SW480 (cell line): ENCODE results near the gene DNAJB5.
A peak's percentile ranks its signal among the peaks of the same experiment; 100 is the strongest.

Experiments
- DNase-seq: peaks from one replicate; pipeline ENCODE4 v3.0.0-alpha.2; 2016; ENCODE audit warnings: low spot score

Gene DNAJB5

DNA sequence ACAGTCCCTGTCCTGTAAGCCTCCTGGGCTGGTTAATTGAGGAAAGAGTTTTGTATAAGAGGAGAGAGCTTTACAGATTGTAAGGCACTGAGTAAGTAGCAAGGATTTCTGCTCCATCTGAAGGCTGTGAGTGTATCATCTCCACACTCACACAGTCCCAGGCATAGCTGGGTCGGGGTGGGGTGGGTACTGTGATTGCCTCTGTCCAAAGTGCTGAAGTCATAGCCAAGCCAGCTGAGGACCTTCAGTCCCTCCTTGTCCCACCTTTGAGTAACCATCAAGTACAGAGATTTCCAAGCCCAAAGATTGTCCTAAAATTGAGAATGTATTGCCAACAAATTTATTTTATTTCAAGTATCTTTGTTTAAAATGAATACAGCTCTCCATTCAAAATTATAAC is 5.5 kb upstream of the DNAJB5 start:
- peak; percentile 25 for DNase-seq

DNA sequence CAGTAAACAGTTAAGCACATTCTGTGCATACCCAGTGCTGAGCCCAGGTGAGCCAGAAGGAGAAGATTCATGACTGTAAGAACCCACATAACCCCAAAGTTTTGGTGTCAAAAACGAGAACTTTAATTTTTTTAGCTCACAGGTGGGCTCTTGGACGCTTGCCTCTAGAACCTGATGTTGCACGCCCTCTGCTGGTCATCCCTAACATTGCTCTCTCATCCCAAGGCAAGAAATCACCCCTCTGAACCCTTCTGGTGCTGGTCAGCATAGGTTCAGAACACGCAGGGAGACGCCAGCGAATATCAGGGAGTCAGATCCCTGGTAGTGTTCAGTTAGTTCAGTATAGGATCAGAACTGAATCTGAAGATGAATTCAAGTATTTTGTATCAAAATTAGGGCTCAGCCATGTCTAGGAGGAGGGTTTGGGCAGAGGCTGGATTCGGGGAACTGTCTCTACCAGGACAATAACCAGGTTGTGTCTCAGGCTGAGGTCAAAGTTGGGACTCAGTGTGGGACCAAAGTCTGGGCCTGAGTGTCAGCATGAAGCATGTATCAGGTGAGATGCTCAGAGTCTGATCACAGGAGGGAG is 4.1 kb upstream of the DNAJB5 start:
- DNase-seq: peak; percentile 57

DNA sequence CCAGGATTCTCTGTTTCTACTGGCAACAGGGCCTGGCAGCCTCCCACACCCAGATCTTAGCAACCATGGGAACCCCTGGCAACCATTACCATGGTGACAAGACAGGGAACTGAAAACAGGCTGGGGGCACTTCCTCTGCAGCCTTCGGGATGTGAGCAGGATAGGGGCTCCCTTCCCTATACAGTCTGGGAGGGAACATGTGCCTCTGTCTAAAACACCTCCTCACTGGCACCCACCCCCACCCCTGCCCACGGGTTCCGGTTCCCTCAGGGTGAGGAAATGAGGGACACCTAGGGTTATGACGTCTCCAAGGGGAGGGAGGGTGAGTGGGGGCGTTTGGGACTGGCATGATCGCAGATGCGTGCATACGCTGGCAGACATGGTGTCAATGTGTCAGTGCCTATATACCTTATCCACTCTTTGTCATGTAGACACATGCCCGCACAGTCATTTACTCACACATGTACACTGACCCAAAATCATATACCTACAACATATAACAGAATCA is 3.0 kb upstream of the DNAJB5 start:
- no peak for DNase-seq

DNA sequence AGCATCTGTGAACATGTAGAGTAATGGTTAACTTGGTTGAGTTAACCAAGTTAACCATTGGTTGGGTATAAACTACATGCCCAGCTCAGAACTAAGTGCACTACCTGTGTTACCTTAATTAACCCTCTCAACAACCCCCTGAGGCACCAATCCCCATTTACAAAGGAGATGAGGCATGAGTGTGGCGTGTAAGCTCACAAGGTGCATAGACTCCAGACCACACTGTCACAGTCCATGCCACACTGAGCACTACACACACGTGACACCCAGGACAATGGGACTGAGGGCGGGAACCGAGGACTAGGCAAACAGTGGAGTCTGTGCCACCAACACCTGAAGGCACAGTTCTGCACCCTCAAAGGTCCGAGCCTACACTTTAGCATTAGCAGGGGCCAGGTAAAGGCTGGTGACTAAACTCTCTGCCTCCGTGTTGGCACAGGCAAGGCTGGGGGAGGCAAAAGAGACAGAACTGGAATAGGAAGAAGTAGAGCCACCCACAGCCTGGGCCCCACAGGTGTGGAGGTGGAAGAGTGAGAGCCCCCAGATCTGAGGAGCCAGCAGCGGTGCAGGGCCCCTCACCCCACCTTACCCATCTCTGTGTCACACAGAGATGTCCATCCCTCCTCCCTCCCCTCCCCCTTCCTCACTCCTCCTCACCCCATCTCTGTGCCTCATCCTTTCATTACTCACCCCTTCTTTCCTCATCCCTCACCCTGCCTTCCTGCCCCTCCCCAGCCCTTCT is 2.2 kb upstream of the DNAJB5 start:
- no peak for DNase-seq

DNA sequence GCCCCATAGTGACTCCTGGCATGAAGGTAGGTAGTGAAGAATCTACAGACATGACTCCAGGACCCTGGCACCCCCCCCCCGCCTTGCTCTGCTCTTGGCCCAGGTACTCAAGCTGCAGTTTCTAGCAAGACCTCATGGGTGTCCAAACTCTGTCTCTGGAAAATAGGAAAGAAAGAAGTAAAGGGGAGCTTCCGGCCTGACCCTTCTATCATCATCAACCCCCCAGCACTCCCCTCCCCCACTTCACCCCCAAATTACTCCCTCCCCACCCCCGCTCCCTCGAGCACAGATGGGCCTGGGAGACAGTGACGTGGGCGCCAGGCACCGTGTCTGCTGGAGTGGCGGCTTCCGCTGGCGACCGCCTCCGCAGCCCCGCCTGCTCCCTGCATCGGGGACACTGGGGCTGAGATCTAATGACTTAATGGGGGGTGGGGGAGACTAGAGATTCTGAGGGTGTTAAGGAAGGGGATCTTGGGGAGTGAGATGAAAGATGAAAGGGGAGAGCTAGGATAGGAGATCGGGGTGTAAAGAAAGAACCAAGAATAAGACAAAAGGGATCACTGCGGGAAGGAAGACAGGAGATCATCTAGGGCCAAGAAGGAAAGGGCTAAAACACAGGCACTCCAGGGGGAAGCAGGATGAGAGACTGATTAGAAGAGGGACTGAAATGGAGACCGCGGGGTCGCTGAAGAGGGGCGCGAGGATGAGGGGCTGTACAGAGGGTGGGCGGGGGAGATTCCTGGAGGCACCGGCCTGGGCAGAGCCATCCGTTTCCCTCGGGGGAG is 1.1 kb upstream of the DNAJB5 start:
- DNase-seq: peak; percentile 18

DNA sequence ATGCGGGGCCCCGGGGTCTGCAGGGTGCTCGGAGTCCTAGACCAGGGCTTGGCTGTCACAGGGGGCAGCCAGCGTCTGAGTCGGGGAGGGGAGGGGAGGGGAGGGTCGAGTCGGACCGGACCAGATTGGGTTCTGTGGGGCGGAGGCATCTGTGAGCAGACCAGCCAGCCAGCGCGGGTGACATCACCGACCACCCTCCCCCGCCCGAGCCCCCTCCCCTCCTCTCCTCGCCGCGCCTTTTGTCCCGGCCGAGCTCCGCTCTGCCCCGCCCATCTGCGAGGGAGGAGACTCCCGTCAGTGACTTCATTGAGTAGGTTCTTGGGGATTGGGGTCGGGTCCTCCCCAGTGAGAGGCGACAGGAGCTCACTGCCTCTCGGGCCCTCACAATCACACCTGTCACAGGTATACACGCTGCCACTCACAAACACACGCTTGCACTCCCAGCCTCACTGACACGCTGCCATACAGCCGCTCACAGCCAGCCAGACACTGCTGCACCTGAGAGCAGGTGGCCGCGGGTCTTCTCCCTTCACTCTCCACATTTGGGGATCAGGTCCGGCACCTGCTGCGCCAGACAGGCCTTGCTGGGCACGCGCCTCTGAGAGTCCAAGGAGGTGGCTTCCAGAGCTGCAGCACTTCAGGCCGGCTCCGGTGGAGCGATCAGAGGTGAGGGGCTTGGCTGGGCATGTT is 546 bp downstream of the DNAJB5 start:
- peak; percentile 14 for DNase-seq

DNA sequence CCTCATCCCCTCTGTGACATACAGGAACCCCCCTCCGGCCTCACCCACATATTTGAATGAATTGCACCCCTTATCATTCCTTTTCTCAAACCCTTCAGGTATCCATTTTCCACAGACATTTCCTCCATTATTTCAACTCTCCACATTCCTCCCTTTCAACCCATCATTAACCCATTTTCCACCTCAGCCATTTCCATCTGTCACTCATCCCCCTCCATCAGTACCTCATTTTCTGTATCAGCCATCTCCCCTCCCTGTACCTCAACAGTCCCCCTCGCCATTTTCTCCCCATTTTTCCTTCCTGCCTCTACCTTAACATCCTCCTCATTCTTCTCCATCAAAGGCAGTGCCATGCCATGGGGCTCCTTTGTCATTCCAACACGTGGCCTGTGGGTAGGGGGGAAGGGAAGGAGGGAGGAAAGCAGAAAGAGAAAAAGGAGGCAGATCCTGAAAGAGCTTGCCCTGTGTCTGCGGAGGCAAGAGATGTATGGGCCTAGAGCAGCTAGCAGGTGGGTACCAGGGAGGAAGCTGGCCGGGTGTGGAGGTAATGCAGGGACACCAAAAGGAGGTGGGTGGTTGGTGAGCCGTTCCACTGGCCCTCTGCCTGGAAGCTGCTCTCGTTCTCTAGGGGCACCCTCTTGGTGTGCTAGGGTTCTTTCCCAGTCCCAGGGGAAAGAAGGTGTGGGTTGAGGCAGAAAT is 1.5 kb downstream of the DNAJB5 start:
- no peak for DNase-seq

DNA sequence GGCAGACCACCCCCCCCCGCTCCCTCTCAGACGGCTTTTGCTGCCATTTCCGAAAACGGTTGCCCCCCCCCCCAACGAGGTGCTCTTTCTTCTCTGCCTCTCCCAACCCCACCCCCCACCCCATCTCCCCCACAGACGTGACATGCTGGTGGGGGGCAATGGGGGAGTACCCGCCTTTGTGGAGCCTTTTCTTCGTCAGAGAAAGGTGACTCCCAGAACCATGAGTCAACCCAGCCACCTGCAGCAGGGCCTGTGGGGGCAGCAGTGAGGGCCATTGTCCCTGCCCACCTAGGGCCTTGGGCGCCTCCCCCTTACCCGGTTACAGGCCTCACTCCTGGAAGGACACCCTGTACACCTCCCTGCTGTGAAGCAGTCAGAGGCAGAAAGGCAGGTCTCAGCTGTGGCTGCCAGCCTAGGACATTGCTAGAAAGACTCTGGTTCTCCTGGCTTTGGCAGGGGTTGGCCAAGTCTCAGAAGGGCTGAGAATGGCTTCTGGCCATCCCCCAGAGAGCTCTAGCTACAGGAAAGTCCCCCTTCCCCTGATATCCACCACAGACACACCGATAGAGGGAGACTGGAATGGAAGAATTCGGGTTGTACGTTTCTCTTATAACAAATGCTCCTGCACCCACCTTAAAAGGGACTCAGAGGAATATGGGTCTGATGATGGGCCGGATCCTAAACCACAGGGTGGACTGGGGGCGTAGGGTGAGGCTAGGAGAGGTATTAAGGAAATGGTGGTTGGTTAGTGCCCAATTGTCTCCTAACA is 2.2 kb downstream of the DNAJB5 start:
- peak; percentile 62 for DNase-seq

DNA sequence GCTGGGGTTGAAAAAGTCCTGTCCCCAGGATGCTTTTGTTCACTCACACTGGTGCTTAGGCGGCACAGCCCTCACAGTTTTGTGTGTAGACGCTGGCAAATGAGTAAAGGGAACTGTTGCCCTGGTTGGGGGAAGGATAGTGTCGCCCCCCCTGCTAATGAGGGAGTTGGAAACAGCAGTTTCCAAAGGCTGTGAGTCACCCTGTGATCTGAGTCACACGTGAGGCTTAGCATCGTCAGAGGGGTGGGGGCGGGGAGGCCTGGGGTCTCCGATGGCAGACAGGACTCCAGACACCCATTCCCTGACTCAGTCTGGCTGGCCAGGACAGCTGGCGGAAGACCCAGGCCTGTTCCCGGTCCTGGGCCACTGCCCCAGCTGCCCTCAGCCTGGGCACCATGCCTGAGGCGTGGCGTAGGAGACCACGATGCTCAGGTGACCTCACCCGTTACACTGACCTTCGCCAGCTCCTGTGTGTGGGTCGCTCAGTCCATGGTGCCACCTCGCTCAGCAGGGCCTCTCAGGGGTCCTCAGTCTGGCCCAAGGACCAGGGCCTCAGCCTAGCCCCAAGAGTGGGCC is 2.9 kb downstream of the DNAJB5 start:
- peak; percentile 62 for DNase-seq

DNA sequence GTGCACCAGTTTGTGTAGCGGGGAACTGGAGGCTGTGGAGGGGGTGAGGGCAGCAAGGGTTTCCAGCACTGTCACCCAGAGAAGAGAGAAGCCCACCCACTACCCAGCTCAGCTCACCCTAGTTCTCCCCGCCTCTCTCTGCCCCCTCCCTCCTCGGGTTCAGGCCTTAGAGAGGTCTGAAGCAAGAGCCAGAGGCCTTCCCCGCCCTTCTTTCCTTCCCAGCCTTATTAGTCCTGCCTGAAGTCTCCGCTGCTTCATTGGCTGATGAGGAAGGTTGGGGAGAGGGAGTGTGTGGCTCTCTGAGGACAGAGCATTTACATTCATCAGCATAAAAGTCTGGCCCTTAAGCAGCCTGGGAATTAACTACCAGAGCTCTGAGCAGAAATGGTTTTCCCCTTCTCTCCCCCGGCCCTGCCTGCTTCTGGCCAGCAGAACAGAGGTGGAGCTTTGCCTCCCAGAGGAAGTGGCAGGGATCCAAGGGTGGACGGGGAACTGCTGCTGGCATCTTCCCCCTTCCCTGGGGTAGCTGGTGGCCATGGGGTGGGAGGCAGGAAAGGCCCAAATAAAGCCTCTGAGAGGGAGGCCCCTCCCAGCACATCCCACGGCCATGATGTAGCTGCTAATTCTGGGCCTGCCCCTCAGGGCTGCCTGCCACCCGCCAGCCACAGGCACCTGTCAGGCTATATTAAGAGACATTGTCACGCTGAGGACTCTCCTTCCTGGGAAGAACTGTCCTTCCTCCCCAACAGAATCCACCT is 4.1 kb downstream of the DNAJB5 start:
- DNase-seq: no peak

DNA sequence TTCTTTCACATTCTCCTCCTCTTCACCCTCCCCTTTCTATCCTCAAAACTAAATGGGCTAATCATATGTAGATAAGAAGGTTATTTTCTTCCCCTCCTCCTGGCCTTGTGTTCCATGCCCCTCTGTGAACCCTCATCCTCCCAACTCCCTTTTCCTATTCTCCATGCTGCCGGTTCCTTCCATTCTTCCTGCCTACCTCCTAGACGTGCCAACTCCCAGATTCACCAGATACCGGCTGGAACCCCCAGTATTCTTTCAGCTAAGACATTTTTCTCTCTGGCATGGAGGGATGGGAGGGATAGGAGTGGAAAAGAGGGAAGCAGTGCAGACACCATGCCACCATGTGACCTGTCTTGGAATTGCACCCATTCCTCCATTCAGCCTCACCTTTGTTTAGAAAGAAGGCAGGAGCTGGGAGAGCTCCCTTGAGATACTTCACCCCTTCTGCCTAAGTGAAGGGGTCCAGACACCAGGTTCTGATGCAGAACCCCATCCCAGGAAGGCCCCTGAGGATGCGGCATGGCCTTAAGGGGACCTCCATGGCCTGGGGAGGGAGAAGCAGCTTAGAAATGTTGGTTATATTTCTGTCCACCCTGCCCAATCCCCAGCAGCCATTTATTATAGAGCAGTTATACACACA is 4.8 kb downstream of the DNAJB5 start:
- peak; percentile 64 for DNase-seq

DNA sequence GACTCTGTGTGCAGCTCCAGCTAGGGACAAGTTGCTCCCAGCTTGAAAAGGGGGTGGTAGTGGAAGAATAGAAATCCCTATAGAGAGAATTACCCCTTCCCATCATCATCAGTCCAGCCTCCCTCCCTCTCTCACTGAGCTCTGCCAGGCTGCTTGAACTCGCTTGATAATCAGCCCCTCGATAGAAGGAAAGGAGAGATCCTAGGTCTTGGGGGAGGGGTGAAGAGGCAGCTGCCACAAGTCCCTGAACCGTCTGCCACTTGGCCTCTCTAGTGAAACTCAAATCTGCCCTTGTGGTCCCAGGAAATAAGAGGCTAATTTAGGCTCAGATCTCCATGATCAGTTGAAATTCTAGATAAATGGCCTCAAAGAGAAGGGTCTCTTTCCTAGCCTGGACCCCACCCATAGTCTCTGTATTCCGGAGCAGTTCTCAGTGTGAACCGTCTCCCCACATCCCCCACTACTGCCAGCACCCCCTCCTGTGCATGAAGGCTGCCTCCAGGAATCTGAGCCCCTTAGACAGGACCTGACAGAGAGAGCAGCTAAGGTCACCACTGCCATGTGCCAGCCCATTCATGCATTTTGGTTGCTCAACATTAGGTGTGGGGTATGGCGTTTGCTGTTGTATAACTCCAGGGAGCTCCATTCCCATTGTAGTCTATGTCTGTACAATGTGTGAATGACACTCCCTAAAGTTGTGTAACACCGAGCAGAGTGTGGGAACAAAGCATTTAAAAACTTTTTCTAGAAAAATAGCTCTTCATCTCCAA is 5.5 kb downstream of the DNAJB5 start:
- no peak for DNase-seq

DNA sequence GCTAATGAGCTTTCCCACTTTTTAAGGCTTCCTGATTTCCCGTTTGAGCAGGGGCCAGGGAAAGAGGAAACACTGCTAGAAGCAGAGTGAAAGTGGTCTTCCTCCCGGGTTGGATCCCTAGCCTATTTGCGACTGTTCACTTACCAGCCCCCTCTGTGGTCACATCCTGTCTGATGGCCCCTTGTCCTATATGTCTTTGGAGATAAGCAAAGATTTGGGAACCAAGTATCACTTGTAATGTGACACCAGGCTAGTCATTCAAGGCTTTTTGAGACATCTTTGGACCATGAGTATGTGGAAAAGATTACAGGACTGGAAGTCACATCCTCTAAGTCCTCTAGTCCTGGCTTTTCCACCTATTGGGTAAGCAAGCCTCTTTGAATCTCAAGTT is 6.1 kb downstream of the DNAJB5 start:
- no peak for DNase-seq

DNA sequence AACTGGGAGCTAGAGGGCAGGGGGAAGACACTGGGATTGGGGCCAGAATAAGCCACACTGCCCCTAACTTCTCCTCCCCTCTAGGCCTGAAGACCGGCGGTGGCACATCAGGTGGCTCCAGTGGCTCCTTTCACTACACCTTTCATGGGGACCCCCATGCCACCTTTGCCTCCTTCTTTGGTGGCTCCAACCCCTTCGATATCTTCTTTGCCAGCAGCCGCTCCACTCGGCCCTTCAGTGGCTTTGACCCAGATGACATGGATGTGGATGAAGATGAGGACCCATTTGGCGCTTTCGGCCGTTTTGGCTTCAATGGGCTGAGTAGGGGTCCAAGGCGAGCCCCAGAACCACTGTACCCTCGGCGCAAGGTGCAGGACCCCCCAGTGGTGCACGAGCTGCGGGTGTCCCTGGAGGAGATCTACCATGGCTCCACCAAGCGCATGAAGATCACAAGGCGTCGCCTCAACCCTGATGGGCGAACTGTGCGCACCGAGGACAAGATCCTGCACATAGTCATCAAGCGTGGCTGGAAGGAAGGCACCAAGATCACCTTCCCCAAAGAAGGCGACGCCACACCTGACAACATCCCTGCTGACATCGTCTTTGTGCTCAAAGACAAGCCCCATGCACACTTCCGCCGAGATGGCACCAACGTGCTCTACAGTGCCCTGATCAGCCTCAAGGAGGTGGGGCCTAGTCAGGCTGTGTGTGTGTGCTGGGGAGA is 6.8 kb downstream of the DNAJB5 start:
- DNase-seq: no peak

DNA sequence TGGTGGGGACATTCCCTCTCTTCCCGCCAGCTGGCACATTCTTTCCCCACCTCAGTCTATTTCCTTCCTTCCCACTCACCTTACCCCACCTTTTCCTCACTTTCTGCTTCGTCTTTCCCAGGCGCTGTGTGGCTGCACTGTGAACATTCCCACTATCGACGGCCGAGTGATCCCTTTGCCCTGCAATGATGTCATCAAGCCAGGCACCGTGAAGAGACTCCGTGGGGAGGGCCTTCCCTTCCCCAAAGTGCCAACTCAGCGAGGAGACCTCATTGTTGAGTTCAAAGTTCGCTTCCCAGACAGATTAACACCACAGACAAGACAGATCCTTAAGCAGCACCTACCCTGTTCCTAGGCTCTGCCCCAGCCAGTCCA is 7.3 kb downstream of the DNAJB5 start:
- no peak for DNase-seq

DNA sequence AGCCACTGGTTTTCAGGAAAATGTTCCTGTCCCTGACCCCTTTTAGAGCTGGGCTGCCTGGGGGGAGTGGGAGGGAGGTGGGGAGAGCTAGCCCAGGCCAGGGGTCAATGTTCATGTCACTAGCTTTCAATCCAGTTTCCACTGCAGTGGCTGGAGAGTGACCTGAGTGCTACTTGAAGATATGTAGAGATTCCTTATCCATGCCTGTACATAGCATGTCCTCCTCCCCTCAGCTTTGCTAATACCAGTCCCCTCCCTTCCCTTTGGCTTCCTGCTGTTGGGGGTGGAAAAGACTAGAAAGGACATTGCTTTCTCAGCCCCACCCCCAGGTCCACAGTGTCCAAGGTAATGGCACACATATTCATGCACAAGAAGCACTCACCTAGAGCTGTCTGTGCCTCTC is 7.8 kb downstream of the DNAJB5 start:
- DNase-seq: no peak

DNA sequence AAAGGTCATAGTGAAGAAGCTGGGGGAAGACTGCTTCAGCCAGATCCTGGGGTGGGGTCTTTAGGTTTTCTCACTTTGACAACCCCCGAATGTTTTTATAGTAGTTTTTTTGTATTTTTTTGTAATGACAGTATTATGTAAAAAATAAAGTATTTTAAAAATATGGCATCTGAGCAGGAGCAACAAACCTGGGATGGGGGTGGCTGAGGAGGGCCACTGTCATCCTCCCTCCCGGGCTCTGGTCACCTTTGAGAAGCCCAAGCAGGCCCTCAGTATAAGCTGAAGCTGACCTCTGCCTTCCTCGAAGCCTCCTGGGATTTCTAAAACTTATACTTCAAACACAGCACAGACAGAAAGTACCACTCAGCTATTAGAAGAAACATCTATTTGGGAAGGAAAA is 8.7 kb downstream of the DNAJB5 start:
- no peak for DNase-seq

DNA sequence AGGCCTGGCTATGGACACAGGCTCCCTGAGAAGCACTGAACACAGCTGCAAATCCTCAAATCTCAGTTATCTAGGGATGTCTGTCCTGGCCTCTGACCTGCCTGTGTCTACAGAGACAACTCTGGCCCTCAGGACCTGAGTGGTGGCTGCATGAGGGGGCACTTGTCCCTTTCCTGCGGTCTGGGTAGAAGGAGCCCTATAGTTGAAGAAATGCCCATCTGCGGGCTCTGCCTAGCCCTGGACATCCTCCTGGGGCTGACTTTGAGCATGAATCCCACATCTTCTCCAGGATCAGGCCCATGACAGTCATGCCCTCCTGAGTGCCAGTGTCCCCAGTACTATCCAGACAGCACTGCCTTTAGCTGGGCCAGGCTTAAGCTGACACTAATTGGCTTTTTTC is 10.0 kb downstream of the DNAJB5 start:
- DNase-seq: no peak
